GM19240 (cell line): ENCODE measurements around the gene KIRREL2.

ENCODE experiments used
- DNase-seq: peaks from one replicate; pipeline ENCODE4 v3.0.0; 2011; ENCODE audit warnings: low spot score; ENCODE audit not compliant: insufficient read length

Gene KIRREL2

DNA sequence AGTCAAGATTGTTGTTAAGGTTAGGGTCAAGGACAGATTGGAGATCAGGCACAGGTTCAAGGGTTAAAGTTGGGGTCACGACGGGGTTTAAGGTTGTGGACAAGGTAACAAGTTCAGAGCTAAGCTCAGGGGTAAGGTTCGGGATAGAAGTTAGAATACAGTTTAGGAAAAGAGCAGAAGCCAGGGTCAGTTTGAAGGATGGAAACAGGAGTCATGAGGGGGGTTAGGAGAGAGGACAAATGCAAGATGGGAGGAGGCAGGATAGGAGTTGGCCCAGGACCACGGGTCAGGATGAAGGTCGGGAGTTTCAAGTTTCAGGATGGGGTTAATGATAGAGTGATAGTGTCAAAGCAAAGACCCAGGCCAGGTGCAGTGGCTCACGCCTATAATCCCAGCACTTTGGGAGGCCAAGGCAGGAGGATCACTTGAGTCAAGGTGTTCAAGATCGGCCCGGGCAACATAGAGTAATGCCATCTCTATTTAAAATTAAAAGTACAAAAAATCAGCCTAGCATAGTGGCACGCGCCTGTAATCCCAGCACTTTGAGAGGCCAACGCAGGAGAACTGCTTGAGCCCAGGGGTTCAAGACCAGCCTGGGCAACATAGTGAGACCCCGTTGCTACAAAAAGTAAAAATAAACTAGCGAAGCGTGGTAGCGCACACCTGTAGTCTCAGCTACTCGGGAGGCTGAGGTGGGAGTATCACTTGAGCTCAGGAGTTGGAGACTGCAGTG lies 12.1 kb upstream of the KIRREL2 start:
- DNase-seq, result no peak

DNA sequence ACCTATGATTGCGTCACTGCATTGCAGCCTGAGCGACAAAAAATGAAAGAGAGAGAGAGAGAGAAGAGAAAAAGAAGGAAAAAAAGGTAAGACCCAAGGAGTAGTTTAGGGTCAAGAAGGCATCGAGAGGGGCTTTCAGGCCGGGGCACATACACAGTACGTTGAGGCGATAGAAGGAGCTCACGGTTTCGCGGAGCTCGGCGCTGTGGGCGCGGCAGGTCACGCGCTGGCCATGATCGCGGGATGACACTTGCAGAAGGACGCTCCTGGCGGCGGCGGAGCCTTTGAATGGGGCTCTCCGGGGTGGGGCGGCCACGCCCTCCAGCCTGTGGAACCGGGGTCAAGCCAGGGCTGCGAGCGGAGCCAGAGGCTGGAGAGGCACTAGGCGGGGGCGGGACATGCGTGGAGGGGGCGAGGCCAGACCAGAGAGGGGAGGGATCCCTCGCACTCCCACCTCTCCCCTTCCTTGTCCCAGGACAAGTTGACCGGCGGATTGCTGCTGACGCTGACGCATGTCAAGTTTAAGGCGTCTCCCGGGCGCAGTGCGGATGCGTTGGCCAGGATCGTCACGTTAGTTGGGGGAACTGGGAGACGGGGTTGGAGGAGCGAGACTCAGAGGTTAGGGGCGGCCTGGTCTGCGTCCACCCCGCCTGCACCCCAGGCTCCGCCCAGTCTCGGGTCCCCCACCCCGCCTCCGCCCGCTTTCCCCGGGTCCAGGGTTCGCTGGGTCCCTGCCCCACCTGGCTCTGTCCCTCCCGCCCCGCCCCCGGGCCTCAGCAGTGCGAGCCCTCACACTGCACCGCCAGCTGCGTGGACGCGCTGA lies 11.3 kb upstream of the KIRREL2 start:
- DNase-seq, result no peak

DNA sequence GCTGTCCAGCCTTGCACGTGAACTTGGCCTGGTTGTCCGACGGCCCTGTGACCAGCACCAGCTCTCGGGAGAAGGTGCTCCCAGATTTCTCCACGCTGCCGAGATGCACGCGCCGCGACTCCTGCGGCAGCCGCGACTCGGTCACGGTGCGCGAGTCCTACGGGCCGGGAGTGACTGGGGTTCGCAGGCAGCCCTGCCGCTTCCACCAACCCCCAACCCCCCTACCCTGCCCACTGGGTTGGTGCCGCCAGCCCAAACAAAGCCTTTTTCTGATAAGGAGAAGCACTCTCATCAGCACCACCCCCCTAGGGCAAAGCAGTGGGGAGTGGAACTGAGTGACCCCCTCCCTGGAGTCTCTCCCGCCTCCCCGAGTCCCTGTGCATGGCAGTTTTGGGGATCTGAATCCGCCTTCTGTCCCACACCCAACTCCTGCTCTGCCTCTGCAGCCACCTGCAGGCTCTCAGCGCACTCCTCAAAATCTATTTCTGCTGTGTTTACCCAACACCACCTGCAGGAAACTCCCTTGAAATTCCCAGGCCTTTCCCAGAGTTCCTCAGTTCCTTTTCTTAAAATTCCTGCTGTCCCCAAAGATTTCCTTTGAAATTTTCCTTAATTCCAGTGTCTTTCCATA lies 10.6 kb upstream of the KIRREL2 start:
- DNase-seq, result no peak

DNA sequence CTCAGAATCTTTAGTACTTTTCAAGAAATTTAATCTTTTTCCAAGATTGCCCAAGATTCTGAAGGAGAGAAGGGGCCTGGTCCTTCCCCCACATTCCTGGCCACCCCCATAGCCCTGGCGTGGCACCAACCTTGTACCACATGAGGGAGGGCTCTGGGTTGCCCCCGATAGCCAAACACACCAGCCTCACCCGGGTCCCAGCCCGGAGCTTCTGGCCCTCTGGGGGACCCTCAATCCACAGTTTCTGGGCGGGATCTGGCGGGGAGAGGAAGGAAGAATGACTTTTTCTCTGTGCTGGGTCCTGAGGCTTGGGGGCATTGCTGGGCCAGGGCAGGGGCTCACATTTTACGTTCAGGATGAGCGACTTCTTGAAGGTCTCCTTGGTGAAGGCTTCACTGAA lies 8.8 kb upstream of the KIRREL2 start:
- DNase-seq, result no peak

DNA sequence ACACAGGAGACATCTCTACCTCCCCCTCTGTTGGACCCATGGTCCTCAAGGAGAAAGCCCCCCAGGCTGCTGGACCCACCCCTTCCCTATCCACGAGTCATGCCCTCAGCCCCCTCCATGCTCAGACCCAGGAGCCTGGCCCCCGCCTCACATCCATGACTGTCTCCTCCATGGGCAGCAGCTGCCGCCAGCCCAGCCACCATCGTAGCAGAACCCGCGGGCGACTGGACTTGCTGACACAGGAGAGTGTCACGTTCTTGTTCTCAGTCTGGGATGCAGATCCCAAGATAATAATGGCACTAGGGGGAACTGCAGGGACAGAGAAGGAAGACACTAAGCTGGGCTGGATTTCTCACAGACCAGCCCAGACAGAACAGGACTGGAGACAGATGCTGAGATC lies 8.2 kb upstream of the KIRREL2 start:
- DNase-seq, result no peak

DNA sequence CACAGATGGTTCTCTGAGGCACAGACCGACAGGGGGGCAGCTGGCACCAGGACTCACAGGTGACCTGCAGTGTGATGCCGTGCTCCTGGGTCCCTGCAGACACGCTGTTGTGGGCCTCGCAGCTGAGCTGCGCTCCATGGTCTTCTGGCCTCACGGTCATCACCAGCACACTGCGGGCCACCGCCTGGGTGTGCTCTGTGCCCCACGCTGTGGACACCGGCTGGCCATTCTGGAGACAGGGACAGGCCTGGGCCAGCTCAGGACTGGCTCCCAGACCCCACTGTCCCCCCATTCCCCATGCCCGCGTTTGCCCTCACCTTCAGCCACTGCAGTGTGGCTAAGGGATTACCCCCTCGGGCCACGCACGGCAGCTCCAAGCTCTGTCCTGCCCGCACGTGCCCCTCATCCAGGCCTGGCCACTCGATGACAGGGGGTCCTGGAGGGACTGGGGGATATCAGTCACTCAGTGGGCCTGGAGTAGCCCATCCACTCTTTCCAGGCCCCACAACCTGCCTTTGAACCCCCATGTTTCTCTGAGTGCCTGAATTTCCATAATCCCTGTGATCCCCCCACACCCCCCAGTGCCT lies 7.7 kb upstream of the KIRREL2 start:
- no peak for DNase-seq

DNA sequence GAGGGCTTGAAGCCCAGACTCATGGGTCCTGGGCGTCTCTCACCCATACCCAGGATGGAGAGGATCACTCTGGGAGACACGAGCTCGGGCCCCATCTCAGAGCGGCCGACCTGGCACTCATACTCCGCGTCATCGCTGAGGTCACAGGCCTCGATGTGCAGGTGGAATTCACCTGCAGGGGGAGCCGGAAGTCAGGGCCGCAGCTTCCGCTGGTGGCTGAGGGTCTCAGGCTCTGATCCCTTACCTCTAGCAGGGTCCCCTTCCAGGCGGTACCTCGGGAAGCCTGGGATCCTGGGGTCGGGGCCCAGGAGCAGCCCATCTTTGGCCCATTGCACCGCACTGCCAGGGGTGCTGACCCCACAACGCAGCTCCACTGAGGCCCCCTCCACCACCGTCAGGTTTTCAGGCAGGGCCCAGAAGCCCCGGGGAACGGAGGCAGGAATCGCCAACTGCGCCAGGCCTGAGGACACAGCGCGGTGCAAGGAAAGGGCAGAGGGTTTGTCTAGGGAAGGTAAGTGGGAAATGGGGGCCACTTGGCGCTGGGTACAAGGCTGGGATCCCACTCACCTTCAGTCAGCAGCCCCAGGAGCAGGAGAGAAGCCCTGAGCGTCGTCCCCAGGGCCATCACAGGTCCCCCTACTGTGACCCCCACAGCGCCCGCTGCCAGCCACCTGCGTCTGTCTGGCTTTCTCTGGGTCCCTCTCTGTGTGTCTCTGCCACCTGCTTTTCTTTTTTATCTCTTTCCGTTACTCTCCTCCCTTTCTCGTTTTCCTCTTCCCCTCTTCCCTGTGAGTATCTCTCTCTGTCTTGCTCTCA lies 5.3 kb upstream of the KIRREL2 start:
- DNase-seq, result no peak

DNA sequence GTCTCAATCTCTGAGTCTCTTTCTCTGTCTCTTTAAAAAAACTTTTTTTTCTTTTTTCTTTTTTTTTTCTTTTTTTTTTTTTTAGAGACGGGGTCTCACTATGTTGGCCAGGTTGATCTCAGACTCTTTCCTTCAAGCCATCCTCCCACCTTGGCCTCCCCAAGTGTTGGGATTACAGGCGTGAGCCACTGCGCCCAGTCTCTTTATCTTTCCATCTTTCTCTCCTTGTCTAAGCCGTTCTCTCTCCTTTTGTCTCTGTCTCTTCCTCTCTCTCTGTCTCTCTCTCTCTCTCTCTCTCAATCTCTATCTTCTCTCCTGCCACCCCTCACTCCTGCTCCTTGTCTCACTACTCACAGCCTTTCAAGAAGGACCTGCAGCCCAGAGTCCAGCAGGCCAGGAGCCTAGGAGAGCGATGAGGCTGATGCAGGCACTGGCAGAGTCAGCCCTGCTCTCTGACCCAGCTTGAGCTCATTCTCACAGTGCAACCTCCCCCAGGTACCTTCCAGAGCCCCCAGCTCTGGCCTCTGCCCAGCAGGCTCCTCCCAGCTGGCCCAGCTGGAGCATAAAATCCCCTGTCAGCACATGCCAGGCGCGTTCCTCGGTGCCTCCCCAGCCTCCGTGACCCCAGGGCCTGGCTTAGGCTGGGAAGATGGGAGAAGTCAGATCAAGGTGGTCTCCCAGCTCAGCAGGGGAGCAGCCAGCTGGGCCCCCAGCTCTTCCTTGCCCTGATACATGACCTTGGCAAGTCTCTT lies 4.5 kb upstream of the KIRREL2 start, which contains the start of gene NPHS1:
NPHS1 (minus strand) TSS at position 476 of the 752 bp plus-strand sequence. CDS start 667 bp downstream, outside the sequence.
- no peak for DNase-seq

DNA sequence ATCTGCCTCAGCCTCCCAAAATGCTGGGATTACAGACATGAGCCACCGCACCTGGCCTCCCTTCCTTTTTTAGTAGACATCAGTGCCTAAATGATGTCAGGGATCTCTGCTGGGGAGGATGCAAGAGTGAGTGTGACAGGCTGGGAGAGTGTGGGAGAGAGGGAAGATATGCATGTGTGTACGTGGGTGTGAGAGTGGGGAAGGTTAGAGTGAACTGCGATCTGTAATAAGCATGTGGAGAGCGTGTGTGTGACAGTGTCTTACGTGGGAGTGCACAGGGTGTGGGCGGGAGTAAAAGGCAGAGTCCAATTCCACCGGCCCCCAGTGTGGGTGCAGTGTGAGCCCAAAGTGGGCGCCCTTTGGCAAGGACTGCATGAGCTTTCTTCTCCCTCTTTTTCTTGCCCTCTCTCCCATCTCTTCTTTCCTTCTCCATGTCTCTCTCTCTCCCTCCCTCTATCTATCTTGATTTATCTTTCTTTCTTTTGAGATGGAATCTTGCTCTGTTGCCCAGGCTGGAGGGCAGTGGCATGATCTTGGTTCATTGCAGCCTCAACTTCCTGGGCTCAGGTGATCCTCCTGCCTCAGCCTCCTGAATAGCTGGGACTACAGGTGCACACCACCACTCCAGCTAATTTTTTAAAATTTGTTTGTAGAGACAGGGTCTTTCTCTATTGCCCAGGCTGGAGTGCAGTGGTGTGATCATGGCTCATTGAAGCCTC lies 3.5 kb upstream of the KIRREL2 start:
- DNase-seq, result no peak

DNA sequence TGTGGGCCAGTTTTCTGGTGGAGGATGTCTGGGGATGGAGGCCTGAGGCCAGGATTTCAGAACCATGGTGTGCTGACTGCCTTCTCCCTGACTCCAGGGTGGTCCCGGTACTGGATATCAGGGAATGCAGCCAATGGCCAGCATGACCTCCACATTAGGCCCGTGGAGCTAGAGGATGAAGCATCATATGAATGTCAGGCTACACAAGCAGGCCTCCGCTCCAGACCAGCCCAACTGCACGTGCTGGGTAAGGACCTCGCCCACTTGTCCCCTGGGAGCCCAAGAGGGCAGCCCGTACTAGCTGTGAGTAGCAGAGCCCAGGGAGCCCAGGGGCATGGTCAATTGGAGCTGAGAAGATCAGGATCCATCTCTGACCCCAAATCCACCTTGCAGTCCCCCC lies 1.6 kb downstream of the KIRREL2 start:
- no peak for DNase-seq

DNA sequence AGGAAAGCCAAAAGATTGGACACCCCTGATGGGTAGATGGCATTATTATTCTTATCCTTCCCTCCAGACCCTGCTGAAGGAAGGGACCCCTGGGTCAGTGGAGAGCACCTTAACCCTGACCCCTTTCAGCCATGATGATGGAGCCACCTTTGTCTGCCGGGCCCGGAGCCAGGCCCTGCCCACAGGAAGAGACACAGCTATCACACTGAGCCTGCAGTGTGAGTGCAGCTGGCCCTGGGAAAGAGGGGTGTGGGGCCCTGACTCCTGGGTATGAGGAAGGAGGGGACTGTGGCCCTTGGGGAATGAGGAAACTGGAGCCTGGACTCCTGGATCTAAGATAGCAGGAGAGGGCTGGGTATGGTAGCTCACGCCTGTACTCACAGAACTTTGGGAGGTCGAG lies 2.7 kb downstream of the KIRREL2 start:
- no peak for DNase-seq

DNA sequence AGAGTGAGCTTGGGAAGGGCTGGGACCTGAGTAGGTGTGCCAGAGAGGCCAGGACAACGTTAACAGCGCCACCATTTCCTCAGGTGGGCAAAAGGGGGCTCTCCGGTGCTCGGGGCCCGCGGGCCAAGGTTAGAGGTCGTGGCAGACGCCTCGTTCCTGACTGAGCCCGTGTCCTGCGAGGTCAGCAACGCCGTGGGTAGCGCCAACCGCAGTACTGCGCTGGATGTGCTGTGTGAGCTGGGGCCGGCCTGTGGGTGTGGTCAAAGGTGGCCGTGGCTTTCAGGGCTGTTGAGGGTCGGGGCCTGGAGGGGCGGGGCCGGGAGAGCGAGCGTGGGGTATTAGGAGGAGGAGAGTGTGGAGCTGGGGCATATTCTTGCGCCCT lies 3.7 kb downstream of the KIRREL2 start:
- DNase-seq, result no peak

DNA sequence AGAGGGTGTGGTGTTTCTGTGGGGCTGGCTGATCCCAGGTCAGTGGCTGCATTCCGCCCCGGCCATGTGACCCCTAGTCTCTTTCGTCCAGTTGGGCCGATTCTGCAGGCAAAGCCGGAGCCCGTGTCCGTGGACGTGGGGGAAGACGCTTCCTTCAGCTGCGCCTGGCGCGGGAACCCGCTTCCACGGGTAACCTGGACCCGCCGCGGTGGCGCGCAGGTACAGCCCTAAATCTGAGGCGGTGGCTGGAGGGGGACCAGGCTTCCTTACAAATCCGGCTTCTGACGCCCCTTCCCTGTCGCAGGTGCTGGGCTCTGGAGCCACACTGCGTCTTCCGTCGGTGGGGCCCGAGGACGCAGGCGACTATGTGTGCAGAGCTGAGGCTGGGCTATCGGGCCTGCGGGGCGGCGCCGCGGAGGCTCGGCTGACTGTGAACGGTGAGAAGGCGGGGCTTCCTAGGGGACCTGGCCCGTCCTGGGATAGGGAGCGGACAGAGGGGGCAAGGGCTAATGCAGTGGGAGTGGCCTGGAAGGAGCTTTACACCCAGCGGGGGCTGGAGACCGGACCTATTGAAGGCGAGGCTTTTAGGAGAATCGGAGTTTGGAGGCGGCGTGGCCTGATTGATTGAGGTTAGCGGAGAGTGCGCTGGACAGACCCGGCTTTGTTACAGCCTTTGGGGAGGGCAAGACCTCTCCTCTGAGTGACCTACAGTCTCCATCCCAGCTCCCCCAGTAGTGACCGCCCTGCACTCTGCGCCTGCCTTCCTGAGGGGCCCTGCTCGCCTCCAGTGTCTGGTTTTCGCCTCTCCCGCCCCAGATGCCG lies 4.3 kb downstream of the KIRREL2 start:
- no peak for DNase-seq

DNA sequence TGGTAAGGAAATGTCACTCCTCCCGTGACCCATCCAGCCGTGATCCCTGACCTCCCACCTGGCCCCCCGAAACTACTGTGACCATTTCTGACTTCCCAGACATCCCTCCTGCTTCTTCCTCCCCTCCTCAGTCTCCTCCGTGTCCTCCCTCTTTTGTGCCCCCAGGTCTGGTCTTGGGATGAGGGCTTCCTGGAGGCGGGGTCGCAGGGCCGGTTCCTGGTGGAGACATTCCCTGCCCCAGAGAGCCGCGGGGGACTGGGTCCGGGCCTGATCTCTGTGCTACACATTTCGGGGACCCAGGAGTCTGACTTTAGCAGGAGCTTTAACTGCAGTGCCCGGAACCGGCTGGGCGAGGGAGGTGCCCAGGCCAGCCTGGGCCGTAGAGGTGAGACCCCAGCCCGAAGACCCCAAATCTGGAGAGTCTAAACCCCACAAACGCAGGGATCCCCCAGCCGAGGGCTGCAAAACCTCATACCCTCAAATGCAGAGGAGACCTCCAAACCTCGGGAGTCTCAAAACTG lies 5.0 kb downstream of the KIRREL2 start:
- no peak for DNase-seq

DNA sequence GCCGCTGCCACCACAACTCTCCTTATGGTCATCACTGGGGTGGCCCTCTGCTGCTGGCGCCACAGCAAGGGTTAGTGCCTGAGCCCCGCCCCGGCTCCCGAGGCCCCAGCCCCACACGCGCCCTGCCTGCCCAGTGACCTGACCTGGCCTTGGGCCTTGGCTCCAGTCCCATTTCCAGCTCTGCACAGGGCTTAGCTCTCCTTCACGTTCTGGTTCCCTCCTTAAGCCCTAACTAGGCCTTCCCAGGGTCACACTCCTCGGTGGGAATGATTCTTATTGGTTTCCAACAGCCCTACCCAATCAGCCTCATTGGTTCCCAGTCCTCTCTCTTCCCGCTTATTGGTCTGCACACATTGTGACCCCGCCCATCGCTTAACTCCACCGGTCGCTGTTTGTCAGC lies 5.8 kb downstream of the KIRREL2 start:
- no peak for DNase-seq

DNA sequence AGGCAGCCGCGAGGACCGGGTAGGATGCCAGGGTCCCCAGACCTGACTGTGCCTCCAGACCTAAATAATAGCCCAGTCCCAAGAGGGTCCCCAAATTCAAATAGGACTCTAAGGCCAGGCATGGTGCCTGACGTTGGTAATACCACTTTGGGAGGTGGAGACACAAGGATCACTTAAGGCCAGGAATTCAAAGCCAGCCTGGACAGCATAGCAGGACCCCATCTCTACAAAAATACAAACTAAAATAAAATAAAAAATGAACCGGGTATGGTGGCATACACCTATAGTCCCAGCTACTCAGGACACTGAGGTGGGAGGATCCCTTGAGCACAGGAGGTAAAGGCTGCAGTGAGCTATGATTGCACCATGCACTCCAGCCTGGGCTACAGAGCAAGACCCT lies 6.3 kb downstream of the KIRREL2 start:
- DNase-seq, result no peak

DNA sequence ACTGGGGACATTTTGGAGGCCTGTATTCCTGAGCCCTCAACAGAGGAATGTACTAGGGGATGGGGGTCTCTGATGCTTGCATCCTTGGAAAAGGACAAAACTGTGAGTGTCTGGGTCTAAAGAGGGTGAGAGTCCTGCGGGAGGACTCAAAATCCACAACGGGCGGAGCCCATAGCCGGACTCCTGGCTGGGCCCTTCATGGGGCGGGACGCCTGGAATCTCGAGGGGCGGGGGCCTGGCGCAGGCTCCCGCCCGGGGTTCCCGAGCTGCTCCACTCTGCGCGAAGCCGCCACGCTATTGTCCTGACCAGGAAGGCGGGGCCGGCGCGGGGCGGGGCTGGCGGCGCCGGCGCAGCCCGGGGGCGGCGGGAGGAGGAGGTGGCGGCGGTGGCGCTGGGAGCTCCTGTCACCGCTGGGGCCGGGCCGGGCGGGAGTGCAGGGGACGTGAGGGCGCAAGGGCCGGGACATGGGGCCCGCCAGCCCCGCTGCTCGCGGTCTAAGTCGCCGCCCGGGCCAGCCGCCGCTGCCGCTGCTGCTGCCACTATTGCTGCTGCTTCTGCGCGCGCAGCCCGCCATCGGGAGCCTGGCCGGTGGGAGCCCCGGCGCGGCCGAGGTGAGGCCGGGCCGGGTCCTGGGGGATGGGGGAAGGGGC lies 11.6 kb downstream of the KIRREL2 start, which contains the start of gene APLP1:
APLP1 (plus strand) TSS at position 403 of the 651 bp plus-strand sequence; CDS start at position 466, 63 bp downstream.
- DNase-seq, result no peak

DNA sequence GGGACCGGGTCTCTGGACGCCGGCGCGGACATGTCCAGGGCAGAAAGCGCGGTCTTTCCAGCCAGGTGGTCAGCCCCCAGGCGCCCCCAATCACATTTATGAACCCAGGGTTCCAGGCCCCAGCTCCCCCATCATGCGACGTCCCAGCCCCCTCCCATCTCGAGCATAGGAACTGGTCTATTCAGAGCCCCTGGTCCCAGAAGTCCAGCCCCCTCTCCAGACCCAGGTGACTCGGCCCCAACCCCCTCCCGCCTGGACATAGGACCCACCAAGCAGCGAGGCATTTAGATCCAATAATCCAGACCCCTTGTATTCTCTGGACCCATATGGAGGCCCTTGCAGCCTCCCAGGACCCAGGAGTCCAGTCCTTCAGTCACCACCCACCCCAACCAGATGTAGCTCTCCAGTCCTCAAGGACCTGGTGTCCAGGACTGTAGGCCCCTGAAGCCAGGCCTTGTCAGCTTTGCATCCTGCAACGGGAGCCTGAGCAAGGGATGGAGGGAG lies 12.2 kb downstream of the KIRREL2 start:
- DNase-seq, result no peak
